Calu3 (cell line): ENCODE results near the gene PAQR5. TPM values are rescaled to one million over a fixed set of nuclear protein-coding genes. Genes with fewer than 3 reads are reported as not detected.

ENCODE experiments used
- BruUV-seq: library from RNA; stranded (reverse); fragments of 400-500 nt; replicated peaks from 2 replicates; lab custom pipeline; 2021; lab: Mats Ljungman, UMichigan
- CTCF ChIA-PET: fragments of 300-600 bp; sonication (Branson Sonifier 250); formaldehyde crosslinking; loops from one replicate; lab custom pipeline; 2022; ENCODE audit warnings: antibody characterized with exemption; lab: Charles Lee
- DNase-seq: peaks from one replicate; pipeline ENCODE4 v3.0.0; 2022
- H3K27ac Mint-ChIP-seq: one replicate; pipeline ENCODE4 v1.8.0; 2022; ENCODE audit warnings: mixed read lengths; ENCODE audit not compliant: unreplicated experiment
- H3K27me3 Mint-ChIP-seq: one replicate; pipeline ENCODE4 v1.8.0; 2022; ENCODE audit warnings: mixed read lengths; ENCODE audit not compliant: unreplicated experiment
- H3K36me3 Mint-ChIP-seq: one replicate; pipeline ENCODE4 v1.8.0; 2022; ENCODE audit warnings: mild to moderate bottlenecking, moderate library complexity, mixed read lengths; ENCODE audit not compliant: insufficient read depth, unreplicated experiment
- H3K4me1 Mint-ChIP-seq: one replicate; pipeline ENCODE4 v1.8.0; 2022; ENCODE audit warnings: mild to moderate bottlenecking, low read depth, mixed read lengths; ENCODE audit not compliant: unreplicated experiment
- H3K4me3 Mint-ChIP-seq: one replicate; pipeline ENCODE4 v1.8.0; 2022; ENCODE audit warnings: mild to moderate bottlenecking, low read depth, moderate library complexity, mixed read lengths; ENCODE audit not compliant: unreplicated experiment
- H3K9me3 Mint-ChIP-seq: one replicate; pipeline ENCODE4 v1.8.0; 2022; ENCODE audit warnings: low read depth, mixed read lengths; ENCODE audit not compliant: unreplicated experiment
- intact Hi-C: fragments of 100-400 bp; cut with micrococcal nuclease; formaldehyde crosslinking; loops from one replicate; pipeline ENCODE4 v1.10.0; 2022; ENCODE audit not compliant: unreplicated experiment
- total RNA-seq: library from RNA; stranded (reverse); gene quantifications from 2 replicates; pipeline ENCODE4 v1.2.3, GENCODE V29; 2022
- TF ChIP-seq, protein P1 (sequence below): fragments of 200-600 bp; IDR thresholded peaks from one replicate; pipeline ENCODE4 v1.8.0; 2022; ENCODE audit warnings: antibody characterized with exemption; ENCODE audit not compliant: unreplicated experiment

Gene PAQR5
- total RNA-seq, 1 experiment from 2014 or later, result 1.8 TPM

- H3K9me3 Mint-ChIP-seq, result no peaks in the 10 kb centered on the region
- no TSS peak for BruUV-seq
- H3K27ac Mint-ChIP-seq, result peak within 1 kb of the TSS; percentile 87
- CTCF ChIA-PET, result interaction anchor here (0.7 to 1.6 kb wide), 2 partner anchors 38 to 49 kb away, joined by 3 to 6 read pairs; partner anchors contain the start of gene RPLP1
- TF ChIP-seq, protein P1, sequence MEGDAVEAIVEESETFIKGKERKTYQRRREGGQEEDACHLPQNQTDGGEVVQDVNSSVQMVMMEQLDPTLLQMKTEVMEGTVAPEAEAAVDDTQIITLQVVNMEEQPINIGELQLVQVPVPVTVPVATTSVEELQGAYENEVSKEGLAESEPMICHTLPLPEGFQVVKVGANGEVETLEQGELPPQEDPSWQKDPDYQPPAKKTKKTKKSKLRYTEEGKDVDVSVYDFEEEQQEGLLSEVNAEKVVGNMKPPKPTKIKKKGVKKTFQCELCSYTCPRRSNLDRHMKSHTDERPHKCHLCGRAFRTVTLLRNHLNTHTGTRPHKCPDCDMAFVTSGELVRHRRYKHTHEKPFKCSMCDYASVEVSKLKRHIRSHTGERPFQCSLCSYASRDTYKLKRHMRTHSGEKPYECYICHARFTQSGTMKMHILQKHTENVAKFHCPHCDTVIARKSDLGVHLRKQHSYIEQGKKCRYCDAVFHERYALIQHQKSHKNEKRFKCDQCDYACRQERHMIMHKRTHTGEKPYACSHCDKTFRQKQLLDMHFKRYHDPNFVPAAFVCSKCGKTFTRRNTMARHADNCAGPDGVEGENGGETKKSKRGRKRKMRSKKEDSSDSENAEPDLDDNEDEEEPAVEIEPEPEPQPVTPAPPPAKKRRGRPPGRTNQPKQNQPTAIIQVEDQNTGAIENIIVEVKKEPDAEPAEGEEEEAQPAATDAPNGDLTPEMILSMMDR, result no peak
- H3K4me1 Mint-ChIP-seq, result peaks cover 16% of the 10 kb centered on the region
- H3K4me3 Mint-ChIP-seq, result peak within 1 kb of the TSS; percentile 80
- H3K27me3 Mint-ChIP-seq, result no peaks in the 10 kb centered on the region
- peak; percentile 97 for DNase-seq
- peaks cover 26% of the 10 kb centered on the region for H3K36me3 Mint-ChIP-seq
- intact Hi-C loops, result no loop called here
Observed at GRCh38 chr15:69413822-69414700, 115.3 kb downstream of the PAQR5 start, which contains the start of gene KIF23. KIF23 (plus strand) TSS chr15:69414349; CDS start chr15:69414466, 117 bp downstream.

DNA sequence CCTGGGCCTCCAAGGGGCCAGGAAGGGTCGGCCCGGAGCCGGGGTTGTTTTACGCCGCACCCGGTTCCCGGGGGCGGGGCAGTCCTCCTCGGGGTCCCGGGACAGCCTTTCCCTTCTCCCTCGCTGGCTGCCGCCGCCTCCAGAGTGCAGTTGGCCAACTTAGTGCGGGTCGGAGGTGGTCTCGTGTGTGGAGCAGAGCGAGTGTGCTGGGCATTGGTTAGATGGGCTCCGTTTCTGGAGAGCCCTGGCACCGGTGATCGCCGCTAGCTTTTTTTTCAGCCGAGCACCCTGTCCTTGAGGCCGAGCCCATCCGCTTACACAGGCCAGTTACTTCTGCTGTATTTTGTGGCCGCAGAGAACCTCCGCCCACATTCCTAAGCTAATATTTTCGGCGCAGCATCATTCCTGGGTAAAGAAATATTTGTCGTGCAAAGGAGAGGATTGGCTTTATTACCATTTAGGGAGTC lies 116.0 kb downstream of the PAQR5 start:
- no TSS peak for BruUV-seq
- H3K27ac Mint-ChIP-seq, result peak overlapping the region; percentile 69
- H3K4me1 Mint-ChIP-seq, result peaks cover 16% of the 10 kb centered on the region
- TF ChIP-seq, protein P1, result no peak
- H3K36me3 Mint-ChIP-seq, result peaks cover 33% of the 10 kb centered on the region
- DNase-seq, result peak; percentile 72
- no peaks in the 10 kb centered on the region for H3K27me3 Mint-ChIP-seq
- CTCF ChIA-PET, result interaction anchor here (0.6 to 1.6 kb wide), 2 partner anchors 17 to 48 kb away, joined by 4 to 6 read pairs; no protein-coding TSS in a partner anchor
- peak overlapping the region; percentile 80 for H3K4me3 Mint-ChIP-seq
- intact Hi-C loops, result loop anchor here (5.0 kb wide), 1 partner anchor 38 kb away; the partner anchor contains the start of gene RPLP1
- H3K9me3 Mint-ChIP-seq, result no peaks in the 10 kb centered on the region

- Mint-ChIP-seq H3K4me1 (peaks cover 16% of the 10 kb centered on the region), H3K9me3 (no peaks in the 10 kb centered on the region), H3K27me3 (no peaks in the 10 kb centered on the region), H3K36me3 (peaks cover 40% of the 10 kb centered on the region), H3K4me3 (peak overlapping the region; percentile 80), H3K27ac (peak overlapping the region; percentile 69)
- intact Hi-C loops, result loop anchor here (5.0 kb wide), 1 partner anchor 37 kb away; the partner anchor contains the start of gene RPLP1
- CTCF ChIA-PET, result interaction anchor here (0.6 to 1.6 kb wide), 2 partner anchors 17 to 47 kb away, joined by 4 to 6 read pairs; no protein-coding TSS in a partner anchor
- TF ChIP-seq, protein P1, result no peak
- DNase-seq, result no peak
- TSS peak; percentile 74 for BruUV-seq
Observed at GRCh38 chr15:69415381-69415780, 116.7 kb downstream of the PAQR5 start.

DNA sequence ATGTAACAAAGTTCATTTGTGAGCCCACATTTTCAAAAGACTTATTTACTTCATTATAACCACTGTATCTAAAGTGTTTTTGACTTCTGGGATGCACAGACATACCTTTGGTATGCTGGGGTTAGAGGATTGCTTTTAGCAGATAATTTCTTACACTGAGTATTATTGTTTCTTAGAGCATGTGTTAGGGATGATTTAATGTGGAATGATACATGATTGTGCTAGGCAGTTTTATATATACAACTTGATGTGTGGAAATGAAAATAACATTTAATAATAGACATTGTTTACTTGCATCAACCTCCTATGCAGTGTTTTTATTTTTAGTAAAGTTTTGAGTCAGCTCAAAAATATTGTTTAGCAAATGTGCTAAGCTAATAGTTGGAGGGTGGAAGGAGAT lies 118.9 kb downstream of the PAQR5 start:
- Mint-ChIP-seq H3K4me1 (peaks cover 16% of the 10 kb centered on the region), H3K4me3 (no peak overlapping the region), H3K27me3 (no peaks in the 10 kb centered on the region), H3K36me3 (peaks cover 52% of the 10 kb centered on the region), H3K9me3 (no peaks in the 10 kb centered on the region), H3K27ac (no peak overlapping the region)
- no peak for DNase-seq
- BruUV-seq, result TSS peak; percentile 0
- CTCF ChIA-PET, result no interaction called here
- TF ChIP-seq, protein P1, result no peak
- intact Hi-C loops, result loop anchor here (5.0 kb wide), 1 partner anchor 35 kb away; the partner anchor contains the start of gene RPLP1
